Hepatocyte (in vitro differentiated cells): ENCODE data around the gene CCNB1IP1. TPM values are rescaled to one million over a fixed set of nuclear protein-coding genes. Genes with fewer than 3 reads are reported as not detected.

Source experiments
- DNase-seq: peaks from one replicate; pipeline ENCODE4 v3.0.0-alpha.2; 2016; ENCODE audit warnings: low spot score
- H2AFZ ChIP-seq: fragments of 200-600 bp; sonication (generic); 2 replicates; pipeline ENCODE4 v1.6.0; 2016; ENCODE audit warnings: antibody characterized with exemption, mild to moderate bottlenecking
- H3K27ac ChIP-seq: fragments of 200-600 bp; sonication (generic); 2 replicates; pipeline ENCODE4 v1.5.1; 2016; ENCODE audit warnings: mild to moderate bottlenecking
- H3K27me3 ChIP-seq: fragments of 200-600 bp; sonication (generic); 2 replicates; pipeline ENCODE4 v1.6.1; 2016
- H3K36me3 ChIP-seq: fragments of 200-600 bp; sonication (generic); replicated peaks from 2 replicates; pipeline ENCODE4 v1.5.1; 2016; ENCODE audit warnings: low read depth; ENCODE audit not compliant: insufficient read depth
- H3K4me1 ChIP-seq: fragments of 200-600 bp; sonication (generic); 2 replicates; pipeline ENCODE4 v1.5.1; 2016; ENCODE audit warnings: mild to moderate bottlenecking, moderate library complexity; ENCODE audit not compliant: insufficient read depth
- H3K4me2 ChIP-seq: fragments of 200-600 bp; sonication (generic); 2 replicates; pipeline ENCODE4 v1.6.0; 2016
- H3K4me3 ChIP-seq: fragments of 200-600 bp; sonication (generic); 2 replicates; pipeline ENCODE4 v1.5.1; 2016; ENCODE audit warnings: mild to moderate bottlenecking
- H3K79me2 ChIP-seq: fragments of 200-600 bp; sonication (generic); 2 replicates; pipeline ENCODE4 v1.6.0; 2017; ENCODE audit warnings: mild to moderate bottlenecking
- H3K9me2 ChIP-seq: fragments of 200-600 bp; sonication (generic); replicated peaks from 2 replicates; pipeline ENCODE4 v1.6.0; 2017; ENCODE audit warnings: mild to moderate bottlenecking; ENCODE audit not compliant: insufficient read depth
- H3K9me3 ChIP-seq: fragments of 200-600 bp; sonication (generic); 2 replicates; pipeline ENCODE4 v1.5.1; 2016; ENCODE audit warnings: low read depth, mild to moderate bottlenecking
- H4K20me1 ChIP-seq: fragments of 200-600 bp; sonication (generic); 2 replicates; pipeline ENCODE4 v1.6.0; 2016; ENCODE audit warnings: mild to moderate bottlenecking; ENCODE audit not compliant: insufficient read depth, poor library complexity, severe bottlenecking
- CTCF ChIP-seq: fragments of 200-600 bp; sonication (generic); IDR thresholded peaks from 2 replicates; pipeline ENCODE4 v1.5.1; 2016; ENCODE audit warnings: antibody characterized with exemption, mild to moderate bottlenecking; ENCODE audit not compliant: poor library complexity
- EZH2 ChIP-seq: fragments of 200-600 bp; sonication (generic); IDR thresholded peaks from 2 replicates; pipeline ENCODE4 v1.6.1; 2016; ENCODE audit warnings: antibody characterized with exemption, mild to moderate bottlenecking, borderline replicate concordance
- EZH2phosphoT487 ChIP-seq: fragments of 200-600 bp; sonication (generic); IDR thresholded peaks from one replicate; pipeline ENCODE4 v1.6.1; 2018; ENCODE audit warnings: antibody characterized with exemption, mild to moderate bottlenecking, low read depth, moderate library complexity; ENCODE audit not compliant: unreplicated experiment, severe bottlenecking
- WGBS: methylation state at CpG from one replicate; pipeline ENCODE4 v1.1.6; 2016; ENCODE audit warnings: low lambda C conversion rate; ENCODE audit errors: missing lambda C conversion rate; 5-methylcytosine and 5-hydroxymethylcytosine counted together
- polyA plus RNA-seq: library from polyadenylated mRNA; unstranded; fragments of >200 nt; fragmentation: Nextera tagmentation; extraction: Ambion mirVana; gene quantifications from 2 replicates; pipeline ENCODE4 v1.2.1, GENCODE V29; 2016
- total RNA-seq: library from RNA; depleted of rRNA; stranded (reverse); fragments of >200 nt; gene quantifications from 2 replicates; pipeline ENCODE4 v1.2.3, GENCODE V29; 2014

CCNB1IP1 gene
- total and polyA plus RNA-seq, 2 experiments from 2014 or later: 21.3 to 84.8 TPM

DNA sequence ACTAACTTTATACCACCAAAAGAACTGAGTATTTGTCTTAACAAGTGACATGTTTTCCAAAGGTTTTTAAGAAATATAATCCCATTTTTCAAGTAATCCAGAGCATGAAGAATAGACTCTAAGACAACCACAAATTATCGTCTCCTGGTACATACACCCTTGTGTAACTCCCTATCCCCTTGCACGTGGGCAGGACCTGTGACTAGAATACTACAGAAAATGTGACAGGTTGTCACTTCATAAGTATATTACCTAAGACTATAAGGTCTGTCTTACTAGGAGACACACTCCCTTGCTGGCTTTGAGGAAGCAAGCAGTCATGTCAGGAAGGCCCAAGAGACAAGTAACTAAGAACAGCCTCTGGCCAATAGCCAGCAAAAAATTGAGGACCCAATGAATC is 19.1 kb downstream of the CCNB1IP1 start:
- no peak for DNase-seq
- H3K36me3 ChIP-seq: no peaks in the 10 kb centered on the region
- no peak overlapping the region for H3K4me2 ChIP-seq
- no peaks in the 10 kb centered on the region for H3K79me2 ChIP-seq
- H3K9me3 ChIP-seq: no peaks in the 10 kb centered on the region
- no peak overlapping the region for H2AFZ ChIP-seq
- no peaks in the 10 kb centered on the region for H3K27me3 ChIP-seq
- H3K27ac ChIP-seq: no peak overlapping the region
- H4K20me1 ChIP-seq: no peaks in the 10 kb centered on the region
- H3K4me3 ChIP-seq: no peak overlapping the region
- TF ChIP-seq CTCF (no peak), EZH2 (no peak), EZH2phosphoT487 (no peak)
- no peaks in the 10 kb centered on the region for H3K9me2 ChIP-seq
- 87% methylated on average over 2 of the region's 2 CpGs for WGBS
- no peaks in the 10 kb centered on the region for H3K4me1 ChIP-seq

DNA sequence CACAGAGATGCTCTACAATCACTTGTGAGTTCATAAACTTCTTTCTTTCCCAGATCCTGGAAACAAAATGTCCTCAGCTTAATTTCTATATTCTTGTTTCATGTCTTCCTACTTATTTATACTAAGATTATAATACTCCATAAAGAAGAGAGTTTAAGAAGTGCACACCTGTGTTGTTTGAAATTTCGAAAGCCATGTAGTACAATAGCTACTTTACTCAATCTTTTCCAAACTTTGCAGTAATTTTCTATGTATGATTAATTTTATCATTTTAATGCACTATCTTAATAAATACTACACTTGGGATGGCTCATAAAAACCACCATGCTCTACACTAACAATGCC is 27.0 kb downstream of the CCNB1IP1 start:
- no peaks in the 10 kb centered on the region for H3K9me2 ChIP-seq
- 100% methylated on average over 1 of the region's 1 CpG for WGBS
- H4K20me1 ChIP-seq: no peaks in the 10 kb centered on the region
- H2AFZ ChIP-seq: no peak overlapping the region
- TF ChIP-seq EZH2: no peak
- peaks cover 8% of the 10 kb centered on the region for H3K4me1 ChIP-seq
- DNase-seq: no peak
- H3K4me3 ChIP-seq: no peak overlapping the region
- H3K27me3 ChIP-seq: no peaks in the 10 kb centered on the region
- H3K79me2 ChIP-seq: peaks cover 26% of the 10 kb centered on the region
- no peak overlapping the region for H3K4me2 ChIP-seq
- no peak overlapping the region for H3K27ac ChIP-seq
- no peaks in the 10 kb centered on the region for H3K9me3 ChIP-seq
- H3K36me3 ChIP-seq: no peaks in the 10 kb centered on the region

GRCh38 chr14:20305265-20306078 is 27.6 kb downstream of the CCNB1IP1 start, which contains the start of gene TTC5:
Gene TTC5, minus strand, starts transcription at chr14:20305951. Its CDS starts 14 bp downstream, at chr14:20305937.
- peak; percentile 90 for DNase-seq
- H3K4me2 ChIP-seq: peak within 1 kb of the TSS; percentile 89
- TF ChIP-seq EZH2phosphoT487 (no peak), CTCF (peak; percentile 94), EZH2 (no peak)
- H3K79me2 ChIP-seq: peaks cover 26% of the 10 kb centered on the region
- H3K9me3 ChIP-seq: no peaks in the 10 kb centered on the region
- peak within 1 kb of the TSS; percentile 68 for H2AFZ ChIP-seq
- peaks cover 8% of the 10 kb centered on the region for H3K4me1 ChIP-seq
- no peaks in the 10 kb centered on the region for H3K9me2 ChIP-seq
- H3K27ac ChIP-seq: peak within 1 kb of the TSS; percentile 51
- no peaks in the 10 kb centered on the region for H4K20me1 ChIP-seq
- no peaks in the 10 kb centered on the region for H3K27me3 ChIP-seq
- 1% methylated on average over 27 of the region's 27 CpGs for WGBS
- peak within 1 kb of the TSS; percentile 62 for H3K4me3 ChIP-seq
- H3K36me3 ChIP-seq: no peaks in the 10 kb centered on the region

GRCh38 chr14:20302042-20302755 is 30.9 kb downstream of the CCNB1IP1 start:
- H4K20me1 ChIP-seq: no peaks in the 10 kb centered on the region
- H3K27ac ChIP-seq: no peak overlapping the region
- H3K4me1 ChIP-seq: peaks cover 8% of the 10 kb centered on the region
- no peak for DNase-seq
- no peaks in the 10 kb centered on the region for H3K9me3 ChIP-seq
- 93% methylated on average over 1 of the region's 1 CpG for WGBS
- no peak overlapping the region for H2AFZ ChIP-seq
- no peak overlapping the region for H3K4me2 ChIP-seq
- TF ChIP-seq EZH2phosphoT487 (no peak), EZH2 (no peak), CTCF (no peak)
- H3K36me3 ChIP-seq: no peaks in the 10 kb centered on the region
- no peaks in the 10 kb centered on the region for H3K27me3 ChIP-seq
- no peak overlapping the region for H3K4me3 ChIP-seq
- H3K9me2 ChIP-seq: no peaks in the 10 kb centered on the region
- H3K79me2 ChIP-seq: peaks cover 26% of the 10 kb centered on the region
